HG03354 (cell line): ENCODE data around the gene PLK5.
"Not testable (repeated sequence)": the region's sequence is repeated elsewhere in the genome, so short reads cannot be mapped to it uniquely, and the experiment has no call there.

Experiments
- ATAC-seq: cut with Tn5 transposase; IDR thresholded peaks from one replicate; pipeline ENCODE4 v1.9.1; 2021; ENCODE audit warnings: mild to moderate bottlenecking; ENCODE audit not compliant: unreplicated experiment, poor library complexity, severe bottlenecking

PLK5 gene

GRCh38 chr19:1491114-1491848, 32.6 kb upstream of the PLK5 start, which contains the start of gene REEP6:
Gene REEP6 (plus strand): TSS chr19:1491181. CDS start chr19:1491270, 89 bp downstream.
- ATAC-seq = peak; percentile 0

GRCh38 chr19:1491849-1492170, 32.1 kb upstream of the PLK5 start:
- no peak for ATAC-seq

GRCh38 chr19:1492474-1493006, 31.3 kb upstream of the PLK5 start:
- ATAC-seq = no peak

- ATAC-seq = no peak
Observed at GRCh38 chr19:1494115-1494815, 29.6 kb upstream of the PLK5 start.

- no peak for ATAC-seq
Observed at GRCh38 chr19:1495051-1495798, 28.7 kb upstream of the PLK5 start.

- ATAC-seq = no peak
Observed at GRCh38 chr19:1495799-1496713, 27.8 kb upstream of the PLK5 start.

GRCh38 chr19:1496714-1497577, 26.9 kb upstream of the PLK5 start:
- ATAC-seq = no peak

GRCh38 chr19:1497578-1498235, 26.2 kb upstream of the PLK5 start:
- no peak for ATAC-seq

GRCh38 chr19:1499231-1499630, 24.6 kb upstream of the PLK5 start:
- not testable (repeated sequence) for ATAC-seq

GRCh38 chr19:1501200-1501595, 22.7 kb upstream of the PLK5 start:
- no peak for ATAC-seq

- ATAC-seq = no peak
Observed at GRCh38 chr19:1502433-1503088, 21.3 kb upstream of the PLK5 start.

GRCh38 chr19:1503089-1503924, 20.6 kb upstream of the PLK5 start:
- no peak for ATAC-seq

- no peak for ATAC-seq
Observed at GRCh38 chr19:1503925-1504773, 19.7 kb upstream of the PLK5 start.

- ATAC-seq = no peak
Observed at GRCh38 chr19:1505012-1505411, 18.9 kb upstream of the PLK5 start.

GRCh38 chr19:1505991-1506881, 17.6 kb upstream of the PLK5 start:
- ATAC-seq = no peak
